K562 (cell line): ENCODE measurements around the gene DLX2. TPM values are rescaled to one million over a fixed set of nuclear protein-coding genes. Genes with fewer than 3 reads are reported as not detected.
A peak's percentile ranks its signal among the peaks of the same experiment; 100 is the strongest.

Experiments
- FOXM1 ChIP-seq, 2 experiments: fragments of 450-650 bp in 1 of 2; sonication (generic) in 1 of 2; formaldehyde crosslinking in 1 of 2; IDR thresholded peaks; 2 replicates each; pipeline versions ENCODE4 v1.6.1 to v1.9.0; 2017 to 2022; ENCODE audit warnings: low read depth in 2 of 2, mild to moderate bottlenecking in 2 of 2, missing genetic modification reagents in 1 of 2, moderate library complexity in 1 of 2
- HDAC6 ChIP-seq: IDR thresholded peaks from 2 replicates; pipeline ENCODE4 v1.6.1; 2012; ENCODE audit warnings: low read depth, mild to moderate bottlenecking, control low read depth, inconsistent platforms, low read length, moderate library complexity
- HEY1 ChIP-seq: fragments of 250-450 bp; sonication (Bioruptor Pico); IDR thresholded peaks from 2 replicates; pipeline ENCODE4 v1.5.0; 2020; ENCODE audit warnings: mild to moderate bottlenecking, moderate library complexity, borderline replicate concordance
- MXI1 ChIP-seq: IDR thresholded peaks from 2 replicates; pipeline ENCODE4 v1.6.1; 2011; ENCODE audit warnings: low read depth, mild to moderate bottlenecking, improper control_type of control experiment, low read length
- NCOR1 ChIP-seq: fragments of 450-650 bp; IDR thresholded peaks from 2 replicates; pipeline ENCODE4 v1.6.1; 2016; ENCODE audit warnings: mild to moderate bottlenecking, moderate library complexity
- RREB1 ChIP-seq: fragments of 250-450 bp; sonication (Bioruptor Pico); IDR thresholded peaks from 2 replicates; pipeline ENCODE4 v1.4.0; 2020
- STAT5A ChIP-seq: IDR thresholded peaks from 2 replicates; pipeline ENCODE4 v1.6.1; 2012; ENCODE audit warnings: low read length, inconsistent platforms, borderline replicate concordance
- ZNF24 ChIP-seq: fragments of 450-650 bp; IDR thresholded peaks from 2 replicates; pipeline ENCODE4 v1.6.1; 2016
- ZNF253 ChIP-seq: fragments of 250-450 bp; sonication (Bioruptor Pico); conservative IDR thresholded peaks from 2 replicates; pipeline ENCODE4 v1.6.1; 2021; ENCODE audit warnings: mild to moderate bottlenecking
- polyA plus RNA-seq, 8 experiments: library from polyadenylated mRNA; depleted of rRNA in 4 of 8; stranded (reverse) in 5 of 8; unstranded in 3 of 8; fragments of >200 nt; fragmentation: Nextera tagmentation in 2 of 8; fragmentation: Illumina TruSeq in 1 of 8; extraction: Ambion mirVana in 2 of 8; extraction: Trizol in 1 of 8; gene quantifications; 2 replicates each; pipeline versions ENCODE4 v1.2.1 to v1.2.3, GENCODE V29; 2011 to 2014; ENCODE audit warnings: inconsistent platforms in 1 of 8, missing spikeins in 1 of 8
- total RNA-seq, 7 experiments: library from RNA; depleted of rRNA in 6 of 7; stranded (reverse); fragments of >200 nt in 6 of 7; fragmentation: Illumina TruSeq in 2 of 7; extraction: Trizol in 2 of 7; gene quantifications; 2 replicates each; pipeline versions ENCODE4 v1.2.1 to v1.2.3, GENCODE V29; 2011 to 2021; ENCODE audit warnings: low replicate concordance in 1 of 7
- TF ChIP-seq, protein P1 (sequence below), 2 experiments: fragments of 450-650 bp; formaldehyde crosslinking in 1 of 2; IDR thresholded peaks; 2 replicates each; pipeline versions ENCODE4 v1.4.0 to v1.6.1; 2014 to 2020; ENCODE audit warnings: mild to moderate bottlenecking in 2 of 2, borderline replicate concordance in 1 of 2, low read depth in 1 of 2
- TF ChIP-seq, protein P2 (sequence below): fragments of 250-450 bp; sonication (Bioruptor Pico); IDR thresholded peaks from 2 replicates; pipeline ENCODE4 v1.5.0; 2021

Gene DLX2
- total and polyA plus RNA-seq, 9 of the 15 experiments (the other 6 are each of a cell fraction or from before 2014, with no cell fraction given): 0.14 to 4.3 (median 0.86) TPM

DNA sequence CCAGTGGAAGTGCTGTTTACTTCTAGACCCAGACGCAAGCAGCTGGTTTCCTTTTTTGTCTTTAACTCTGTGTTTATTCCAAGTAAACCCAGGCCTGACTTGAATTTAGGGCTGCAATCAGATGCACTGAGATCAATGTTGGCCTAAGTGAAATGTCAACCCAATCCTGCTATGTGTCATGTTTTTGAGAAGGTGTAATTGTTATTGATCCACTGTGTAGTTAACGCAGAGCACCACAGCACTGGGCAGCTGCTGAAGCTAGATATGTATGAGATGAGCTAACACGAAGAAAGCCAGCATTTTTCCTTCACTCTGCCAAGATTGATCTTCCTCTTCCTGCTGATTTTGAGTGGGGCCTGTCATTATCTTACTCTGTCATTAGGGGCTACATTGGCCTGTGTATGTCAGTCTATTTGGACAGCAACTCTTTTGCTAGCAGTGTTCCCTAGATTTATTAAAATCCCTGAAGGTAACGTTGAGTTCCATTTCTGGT lies 36.3 kb downstream of the DLX2 start (continued):
- TF ChIP-seq, protein P1, sequence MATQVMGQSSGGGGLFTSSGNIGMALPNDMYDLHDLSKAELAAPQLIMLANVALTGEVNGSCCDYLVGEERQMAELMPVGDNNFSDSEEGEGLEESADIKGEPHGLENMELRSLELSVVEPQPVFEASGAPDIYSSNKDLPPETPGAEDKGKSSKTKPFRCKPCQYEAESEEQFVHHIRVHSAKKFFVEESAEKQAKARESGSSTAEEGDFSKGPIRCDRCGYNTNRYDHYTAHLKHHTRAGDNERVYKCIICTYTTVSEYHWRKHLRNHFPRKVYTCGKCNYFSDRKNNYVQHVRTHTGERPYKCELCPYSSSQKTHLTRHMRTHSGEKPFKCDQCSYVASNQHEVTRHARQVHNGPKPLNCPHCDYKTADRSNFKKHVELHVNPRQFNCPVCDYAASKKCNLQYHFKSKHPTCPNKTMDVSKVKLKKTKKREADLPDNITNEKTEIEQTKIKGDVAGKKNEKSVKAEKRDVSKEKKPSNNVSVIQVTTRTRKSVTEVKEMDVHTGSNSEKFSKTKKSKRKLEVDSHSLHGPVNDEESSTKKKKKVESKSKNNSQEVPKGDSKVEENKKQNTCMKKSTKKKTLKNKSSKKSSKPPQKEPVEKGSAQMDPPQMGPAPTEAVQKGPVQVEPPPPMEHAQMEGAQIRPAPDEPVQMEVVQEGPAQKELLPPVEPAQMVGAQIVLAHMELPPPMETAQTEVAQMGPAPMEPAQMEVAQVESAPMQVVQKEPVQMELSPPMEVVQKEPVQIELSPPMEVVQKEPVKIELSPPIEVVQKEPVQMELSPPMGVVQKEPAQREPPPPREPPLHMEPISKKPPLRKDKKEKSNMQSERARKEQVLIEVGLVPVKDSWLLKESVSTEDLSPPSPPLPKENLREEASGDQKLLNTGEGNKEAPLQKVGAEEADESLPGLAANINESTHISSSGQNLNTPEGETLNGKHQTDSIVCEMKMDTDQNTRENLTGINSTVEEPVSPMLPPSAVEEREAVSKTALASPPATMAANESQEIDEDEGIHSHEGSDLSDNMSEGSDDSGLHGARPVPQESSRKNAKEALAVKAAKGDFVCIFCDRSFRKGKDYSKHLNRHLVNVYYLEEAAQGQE (IDR thresholded peaks at IDR 0.05; ENCODE audit: borderline replicate concordance): peak; percentile 62
- TF ChIP-seq, protein P1 (CRISPR knock-in tag; IDR thresholded peaks at IDR 0.05; ENCODE audit: low read depth): no peak
- no peak for TF ChIP-seq RREB1 (CRISPR knock-in tag)
- TF ChIP-seq HEY1 (CRISPR knock-in tag): no peak
- peak; percentile 30; the same call in 1 of the 2 replicates for TF ChIP-seq STAT5A
- TF ChIP-seq NCOR1: peak; percentile 25; the same call in 1 of the 2 replicates
- no peak for TF ChIP-seq HDAC6
- no peak for TF ChIP-seq FOXM1 (IDR thresholded peaks at IDR 0.05; ENCODE audit: low read depth)
- no peak for TF ChIP-seq FOXM1 (CRISPR knock-in tag; IDR thresholded peaks at IDR 0.05; ENCODE audit: low read depth)
- TF ChIP-seq, protein P2, sequence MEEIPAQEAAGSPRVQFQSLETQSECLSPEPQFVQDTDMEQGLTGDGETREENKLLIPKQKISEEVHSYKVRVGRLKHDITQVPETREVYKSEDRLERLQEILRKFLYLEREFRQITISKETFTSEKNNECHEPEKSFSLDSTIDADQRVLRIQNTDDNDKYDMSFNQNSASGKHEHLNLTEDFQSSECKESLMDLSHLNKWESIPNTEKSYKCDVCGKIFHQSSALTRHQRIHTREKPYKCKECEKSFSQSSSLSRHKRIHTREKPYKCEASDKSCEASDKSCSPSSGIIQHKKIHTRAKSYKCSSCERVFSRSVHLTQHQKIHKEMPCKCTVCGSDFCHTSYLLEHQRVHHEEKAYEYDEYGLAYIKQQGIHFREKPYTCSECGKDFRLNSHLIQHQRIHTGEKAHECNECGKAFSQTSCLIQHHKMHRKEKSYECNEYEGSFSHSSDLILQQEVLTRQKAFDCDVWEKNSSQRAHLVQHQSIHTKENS (CRISPR knock-in tag): no peak
- TF ChIP-seq ZNF253 (CRISPR knock-in tag): no peak
- no peak for TF ChIP-seq MXI1
- no peak for TF ChIP-seq ZNF24
